AG04450 (cell line): ENCODE results near the gene GNG14. TPM values are rescaled to one million over a fixed set of nuclear protein-coding genes. Genes with fewer than 3 reads are reported as not detected.

Experiments used
- CTCF ChIA-PET: fragments of 300-600, 350-600 bp; formaldehyde crosslinking; extraction: SDS; loops from one replicate; lab custom pipeline; 2022; ENCODE audit warnings: antibody characterized with exemption, inconsistent platforms; lab: Charles Lee
- POLR2A ChIA-PET: fragments of 350-600 bp; formaldehyde crosslinking; extraction: SDS; loops from one replicate; lab custom pipeline; 2021; ENCODE audit warnings: antibody characterized with exemption, inconsistent platforms; lab: Yijun Ruan, JAX
- DNase-seq: peaks from one replicate; pipeline ENCODE4 v3.0.0-alpha.2; 2011; ENCODE audit warnings: low read depth, low spot score
- H3K27ac ChIP-seq: one replicate; pipeline ENCODE4 v1.5.1; 2012; ENCODE audit warnings: low read depth, low read length, control low read depth
- H3K27me3 ChIP-seq: one replicate; pipeline ENCODE4 v1.6.0; 2012; ENCODE audit warnings: low read length; ENCODE audit not compliant: control insufficient read depth, insufficient read depth
- H3K4me3 ChIP-seq: 2 replicates; pipeline ENCODE4 v1.5.1; 2011; ENCODE audit warnings: mild to moderate bottlenecking, low read depth, low read length, control low read depth
- H3K9me3 ChIP-seq: 2 replicates; pipeline ENCODE4 v1.5.1; 2012; ENCODE audit warnings: low read length; ENCODE audit not compliant: control insufficient read depth, insufficient read depth
- polyA plus RNA-seq: library from polyadenylated mRNA; depleted of rRNA; stranded (reverse); fragments of >200 nt; gene quantifications from 2 replicates; pipeline ENCODE4 v1.2.3, GENCODE V29; 2011
- TF ChIP-seq, protein P1 (sequence below): IDR thresholded peaks from 2 replicates; pipeline ENCODE4 v1.5.1; 2011; ENCODE audit warnings: low read depth, low read length, control low read depth, inconsistent platforms

Gene GNG14
- polyA plus RNA-seq, 1 experiment, result not detected

DNA sequence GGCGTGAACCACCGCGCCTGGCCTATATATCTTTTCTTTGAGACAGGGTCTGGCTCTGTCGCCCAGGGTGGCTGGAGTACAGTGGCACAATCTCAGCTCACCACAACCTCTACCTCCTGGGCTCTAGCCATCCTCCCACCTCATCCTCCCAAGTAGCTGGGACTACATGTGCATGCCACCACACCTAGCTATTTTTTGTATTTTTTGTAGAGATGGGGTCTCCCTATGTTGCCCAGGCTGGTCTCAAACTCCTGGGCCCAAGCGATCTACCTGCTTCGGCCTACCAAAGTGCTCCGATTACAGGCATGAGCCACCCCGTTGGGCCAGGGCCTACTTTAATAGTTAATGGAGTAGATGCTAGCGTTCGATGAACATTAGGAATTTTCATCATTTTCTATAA is 32.5 kb downstream of the GNG14 start:
- CTCF ChIA-PET, result interaction anchor here (1.0 to 1.3 kb wide), 2 partner anchors 38 to 128 kb away, joined by 3 read pairs; no protein-coding TSS in a partner anchor

DNA sequence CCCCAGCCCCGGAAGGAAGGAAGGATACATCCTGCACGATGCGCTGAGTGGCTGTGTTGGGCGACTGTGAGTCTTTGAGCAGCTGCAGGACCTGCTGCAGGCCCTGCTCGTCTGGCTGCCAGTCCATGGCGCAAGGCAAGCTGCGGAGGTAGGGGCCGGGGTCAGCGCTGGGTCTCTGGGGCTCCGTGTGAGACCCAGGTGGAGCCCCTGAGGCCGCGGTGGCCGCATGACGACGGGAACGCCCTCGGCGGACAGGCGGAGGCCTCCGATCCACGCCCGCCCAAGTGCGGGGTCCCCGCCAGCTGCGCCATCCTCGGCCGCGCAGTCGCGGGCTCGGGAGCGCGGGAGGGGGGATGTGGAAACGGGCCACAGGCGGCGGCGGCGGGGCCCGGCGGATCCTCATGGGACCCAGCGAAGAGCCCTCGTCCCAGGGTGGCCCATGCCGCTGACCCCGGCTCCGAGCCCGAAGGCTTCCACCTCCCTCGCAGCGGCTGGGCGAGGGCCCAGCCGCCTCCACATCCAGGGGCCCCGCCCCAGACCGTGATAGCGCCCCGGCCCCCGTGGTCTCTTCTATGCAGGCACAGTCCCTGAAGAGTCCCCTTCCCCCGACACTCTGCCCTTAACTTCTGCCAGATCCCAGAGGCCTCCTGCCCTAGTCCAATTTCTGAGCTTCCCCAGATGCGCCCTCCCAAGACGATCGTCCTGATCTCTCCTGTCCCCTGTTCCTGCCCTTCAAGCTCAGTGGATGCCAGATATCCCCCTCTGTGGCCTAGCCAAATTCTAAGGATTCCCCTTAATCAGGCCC is 33.3 kb downstream of the GNG14 start:
- Histone ChIP-seq H3K27ac (peak overlapping the region; percentile 78), H3K4me3 (peak overlapping the region; percentile 83), H3K27me3 (no peaks in the 10 kb centered on the region), H3K9me3 (no peaks in the 10 kb centered on the region; the same call in 1 of the 2 replicates)
- ChIA-PET CTCF (interaction anchor here (0.6 to 1.3 kb wide), 4 partner anchors 36 to 127 kb away, joined by 3 to 4 read pairs (median 3); no protein-coding TSS in a partner anchor), POLR2A (interaction anchor here (0.6 to 3.3 kb wide), 4 partner anchors 13 to 72 kb away, joined by 3 to 25 read pairs (median 19); partner anchors contain the start of genes GET3, JUNB, MAN2B1 and TRIR)
- no peak for DNase-seq
- TF ChIP-seq, protein P1, sequence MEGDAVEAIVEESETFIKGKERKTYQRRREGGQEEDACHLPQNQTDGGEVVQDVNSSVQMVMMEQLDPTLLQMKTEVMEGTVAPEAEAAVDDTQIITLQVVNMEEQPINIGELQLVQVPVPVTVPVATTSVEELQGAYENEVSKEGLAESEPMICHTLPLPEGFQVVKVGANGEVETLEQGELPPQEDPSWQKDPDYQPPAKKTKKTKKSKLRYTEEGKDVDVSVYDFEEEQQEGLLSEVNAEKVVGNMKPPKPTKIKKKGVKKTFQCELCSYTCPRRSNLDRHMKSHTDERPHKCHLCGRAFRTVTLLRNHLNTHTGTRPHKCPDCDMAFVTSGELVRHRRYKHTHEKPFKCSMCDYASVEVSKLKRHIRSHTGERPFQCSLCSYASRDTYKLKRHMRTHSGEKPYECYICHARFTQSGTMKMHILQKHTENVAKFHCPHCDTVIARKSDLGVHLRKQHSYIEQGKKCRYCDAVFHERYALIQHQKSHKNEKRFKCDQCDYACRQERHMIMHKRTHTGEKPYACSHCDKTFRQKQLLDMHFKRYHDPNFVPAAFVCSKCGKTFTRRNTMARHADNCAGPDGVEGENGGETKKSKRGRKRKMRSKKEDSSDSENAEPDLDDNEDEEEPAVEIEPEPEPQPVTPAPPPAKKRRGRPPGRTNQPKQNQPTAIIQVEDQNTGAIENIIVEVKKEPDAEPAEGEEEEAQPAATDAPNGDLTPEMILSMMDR, result no peak

More for the DNA sequence above, 32.5 kb downstream of the GNG14 start:
- TF ChIP-seq, protein P1, result no peak
- POLR2A ChIA-PET, result no interaction called here
- H3K9me3 ChIP-seq, result no peaks in the 10 kb centered on the region; the same call in 1 of the 2 replicates
- no peaks in the 10 kb centered on the region for H3K27me3 ChIP-seq
- peak overlapping the region; percentile 57 for H3K27ac ChIP-seq
- peak overlapping the region; percentile 83 for H3K4me3 ChIP-seq
- no peak for DNase-seq

DNA sequence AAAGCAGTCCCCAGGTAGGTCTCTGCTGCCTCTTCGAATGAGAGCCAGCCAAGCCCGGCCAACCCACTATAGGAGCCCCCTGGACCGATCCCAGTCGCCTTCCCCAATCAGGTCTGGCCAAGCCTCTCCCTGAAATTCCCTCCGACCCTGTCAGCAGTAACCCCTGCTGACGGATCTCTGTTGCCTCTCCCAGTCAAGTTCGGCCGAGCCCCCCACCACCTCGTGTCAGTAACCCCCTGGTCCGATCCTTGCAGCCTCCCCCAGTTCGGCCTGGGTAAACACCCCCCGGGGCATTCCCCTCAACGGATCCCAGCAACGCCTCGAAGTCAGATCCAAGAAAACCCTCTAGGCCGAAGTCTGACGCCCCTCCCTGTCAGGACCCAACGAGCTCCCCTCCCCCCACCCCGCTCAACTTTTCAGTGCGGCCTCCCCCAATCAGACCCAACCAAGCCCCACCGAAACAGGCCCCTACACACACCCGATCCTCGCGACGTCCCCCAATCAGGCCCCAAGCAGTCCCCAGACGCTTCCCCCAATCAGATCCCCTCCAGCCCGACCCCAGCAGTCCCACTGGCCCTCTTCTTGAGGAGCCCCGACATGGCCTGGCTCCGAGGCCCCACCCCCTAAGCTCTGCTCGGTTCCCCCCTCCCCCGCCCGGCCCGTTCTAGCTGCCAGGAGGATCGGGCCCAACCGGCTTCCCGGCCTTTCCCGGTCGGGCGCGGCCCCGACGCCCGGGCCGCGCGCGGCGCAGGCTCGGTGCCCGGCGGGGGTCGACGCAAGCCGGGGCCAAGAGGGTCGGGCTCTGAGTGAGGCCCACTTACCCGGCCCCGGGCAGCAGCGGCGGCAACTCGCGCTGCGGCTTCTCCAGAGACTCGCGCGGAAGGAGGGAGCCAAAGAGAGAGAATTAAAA is 34.1 kb downstream of the GNG14 start:
- Histone ChIP-seq H3K27ac (peak overlapping the region; percentile 78), H3K9me3 (no peaks in the 10 kb centered on the region; the same call in 1 of the 2 replicates), H3K4me3 (peak overlapping the region; percentile 83), H3K27me3 (no peaks in the 10 kb centered on the region)
- CTCF ChIA-PET, result interaction anchor here (0.6 to 1.8 kb wide), 4 partner anchors 12 to 75 kb away, joined by 3 to 8 read pairs (median 4); no protein-coding TSS in a partner anchor
- TF ChIP-seq, protein P1, result no peak
- POLR2A ChIA-PET, result interaction anchor here (0.6 to 3.3 kb wide), 8 partner anchors 12 to 150 kb away, joined by 3 to 25 read pairs (median 6); partner anchors contain the start of genes GET3, JUNB, MAN2B1 and TRIR
- DNase-seq, result peak; percentile 45

DNA sequence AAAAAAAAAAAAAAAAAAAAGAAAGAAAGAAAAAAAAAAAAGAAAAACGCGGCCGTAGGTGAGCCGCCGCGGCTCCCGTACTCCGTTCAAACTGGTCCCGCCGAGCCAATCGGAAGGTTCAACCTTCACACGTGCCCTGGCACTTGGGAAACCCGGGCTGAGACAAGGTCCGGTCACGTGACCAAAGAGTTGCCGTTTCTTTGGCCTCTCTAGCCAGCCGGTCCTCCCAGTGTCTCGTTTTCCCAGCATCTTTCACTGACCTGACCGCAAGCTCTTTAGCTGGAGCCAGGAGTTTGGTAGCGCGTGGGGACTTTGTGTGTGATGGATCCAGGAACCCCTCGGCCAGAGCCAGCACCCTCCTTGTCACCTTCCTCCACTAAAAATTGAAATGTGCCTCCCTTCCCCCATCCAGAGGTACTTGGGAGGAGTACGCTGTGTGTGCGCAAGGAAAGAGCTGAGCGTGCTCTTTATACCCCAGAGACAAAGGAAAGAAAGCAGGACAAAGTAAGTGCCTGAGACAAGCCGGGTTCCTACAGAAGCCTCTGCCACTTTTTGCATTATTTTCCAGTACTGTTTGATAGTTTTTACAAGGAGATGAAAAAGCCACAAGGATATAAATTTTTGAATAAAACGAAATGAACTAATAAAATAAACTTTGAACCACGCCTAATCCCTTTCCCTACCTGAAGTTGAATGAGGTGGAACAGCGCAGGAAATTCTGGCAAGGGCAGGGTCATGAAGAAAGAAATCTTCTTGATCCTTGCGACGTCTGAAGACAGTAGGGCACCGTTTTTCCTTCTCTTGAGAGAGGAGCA is 35.0 kb downstream of the GNG14 start:
- H3K4me3 ChIP-seq, result peak overlapping the region; percentile 83
- CTCF ChIA-PET, result interaction anchor here (0.7 to 1.8 kb wide), 4 partner anchors 11 to 125 kb away, joined by 3 to 8 read pairs (median 4); no protein-coding TSS in a partner anchor

More for the DNA sequence above, 35.0 kb downstream of the GNG14 start:
- POLR2A ChIA-PET, result interaction anchor here (0.5 to 3.3 kb wide), 6 partner anchors 11 to 224 kb away, joined by 3 to 25 read pairs (median 12); partner anchors contain the start of genes DHPS, GET3, JUNB and TRIR
- H3K9me3 ChIP-seq, result no peaks in the 10 kb centered on the region; the same call in 1 of the 2 replicates
- no peaks in the 10 kb centered on the region for H3K27me3 ChIP-seq
- TF ChIP-seq, protein P1, result no peak
- peak; percentile 98 for DNase-seq
- peak overlapping the region; percentile 82 for H3K27ac ChIP-seq
